Astrocyte of the hippocampus (primary cell): ENCODE measurements around the gene MRPL54.

Experiments
- DNase-seq: peaks from one replicate; pipeline ENCODE4 v3.0.0; 2011; ENCODE audit warnings: low read depth, low spot score

The MRPL54 gene

GRCh38 chr19:3768748-3769099, 6.2 kb downstream of the MRPL54 start:
- no peak for DNase-seq

GRCh38 chr19:3769494-3769893, 7.0 kb downstream of the MRPL54 start:
- no peak for DNase-seq

- no peak for DNase-seq
These were observed 7.9 kb downstream of the MRPL54 start for GRCh38 chr19:3770136-3770999.

GRCh38 chr19:3771000-3771905, 8.8 kb downstream of the MRPL54 start:
- no peak for DNase-seq

- DNase-seq = no peak
These were observed 9.5 kb downstream of the MRPL54 start, which contains the start of gene RAX2 for GRCh38 chr19:3771906-3772455. TSS of gene RAX2 (minus strand) at chr19:3772228. CDS start at chr19:3771742, 486 bp downstream.

DNA sequence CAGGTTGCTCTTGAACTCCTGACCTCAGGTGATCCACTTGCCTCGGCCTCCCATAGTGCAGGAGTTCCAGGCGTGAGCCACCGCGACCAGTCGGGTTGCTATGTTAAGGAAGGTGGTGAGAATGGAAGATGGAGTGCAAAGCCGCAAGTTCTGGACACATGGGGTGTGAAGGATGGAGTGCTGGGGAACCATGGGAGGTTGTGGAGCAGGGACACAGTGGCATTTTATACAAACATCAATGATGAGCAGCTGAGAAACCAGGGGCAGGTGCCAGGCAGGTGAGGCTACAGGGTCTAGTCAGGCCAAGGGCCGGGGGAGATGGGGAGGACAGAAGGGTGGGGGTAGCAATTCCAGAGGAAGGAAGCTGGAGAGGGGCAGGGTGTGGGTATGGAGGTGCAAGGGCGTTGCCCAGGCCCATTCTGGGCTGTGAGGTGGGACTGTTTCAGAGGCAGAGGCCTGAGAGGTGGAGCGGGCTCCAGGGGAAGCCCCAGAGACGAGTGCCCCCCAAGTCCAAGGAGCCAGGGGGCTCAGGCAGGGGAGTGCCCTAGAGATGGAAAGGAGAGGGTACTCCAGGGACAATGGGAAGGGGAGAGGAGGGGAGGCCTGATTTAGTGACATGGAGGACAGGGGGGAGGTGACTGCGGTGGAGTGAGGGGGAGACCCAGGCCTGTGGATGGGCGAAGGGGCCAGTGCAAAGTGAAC, 11.5 kb downstream of the MRPL54 start:
- DNase-seq = no peak

GRCh38 chr19:3774621-3775373, 12.3 kb downstream of the MRPL54 start:
- no peak for DNase-seq

GRCh38 chr19:3775374-3775711, 12.9 kb downstream of the MRPL54 start:
- no peak for DNase-seq

DNA sequence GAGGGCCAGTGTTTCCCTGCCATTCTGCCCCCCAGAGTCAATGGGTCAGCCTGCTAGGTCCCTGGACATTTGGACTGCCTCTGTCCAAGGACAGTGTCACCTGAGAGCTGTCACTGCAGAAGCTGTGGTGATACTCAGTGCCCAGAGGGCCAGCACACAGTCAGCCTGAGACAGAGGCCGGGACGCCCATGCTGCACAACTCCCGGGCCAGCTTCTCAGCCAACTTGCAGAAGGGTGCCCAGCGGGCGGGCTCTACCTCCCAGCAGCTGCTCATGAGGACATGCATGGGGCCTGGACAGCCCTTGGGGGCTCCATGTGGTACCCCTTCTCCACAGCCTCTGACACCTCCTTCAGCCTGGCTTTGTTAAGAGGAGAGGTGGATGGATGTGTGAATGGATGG, 13.3 kb downstream of the MRPL54 start:
- DNase-seq = no peak

GRCh38 chr19:3776479-3777040, 14.1 kb downstream of the MRPL54 start:
- no peak for DNase-seq

DNA sequence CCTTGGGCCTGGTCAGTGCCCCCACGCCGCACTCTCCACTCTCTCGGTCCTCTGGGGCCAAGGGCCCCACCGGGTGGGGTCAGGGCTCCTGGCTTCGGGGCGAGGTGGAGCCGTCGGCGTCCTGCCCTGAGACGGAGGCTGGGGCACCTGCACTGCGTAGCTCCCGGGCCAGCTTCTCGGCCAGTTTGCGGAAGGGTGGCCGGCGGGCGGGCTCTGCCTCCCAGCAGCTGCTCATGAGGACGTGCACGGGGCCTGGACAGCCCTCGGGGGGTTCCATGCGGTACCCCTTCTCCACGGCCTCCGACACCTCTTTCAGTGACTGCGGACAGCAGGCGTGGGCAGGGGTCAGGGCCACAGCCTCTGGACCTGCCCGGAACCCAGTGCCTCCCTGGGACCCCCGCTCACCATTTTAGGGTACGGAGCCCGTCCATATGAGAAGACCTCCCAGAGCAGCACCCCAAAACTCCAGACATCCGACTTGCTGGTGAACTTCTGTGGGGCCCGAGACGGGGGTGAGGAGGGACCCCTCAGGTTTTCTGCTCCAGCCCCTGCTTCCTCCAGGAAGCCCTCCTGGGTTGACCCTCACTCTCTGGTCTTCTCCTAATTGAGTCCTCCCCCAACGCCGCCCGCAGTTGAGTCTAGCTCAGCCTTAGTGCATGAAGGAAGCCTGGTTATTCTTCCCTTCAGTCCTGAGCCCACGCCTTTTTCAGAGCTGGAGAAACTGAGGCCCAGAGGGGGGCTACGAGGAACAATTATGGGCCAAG, 15.8 kb downstream of the MRPL54 start:
- DNase-seq = no peak

DNA sequence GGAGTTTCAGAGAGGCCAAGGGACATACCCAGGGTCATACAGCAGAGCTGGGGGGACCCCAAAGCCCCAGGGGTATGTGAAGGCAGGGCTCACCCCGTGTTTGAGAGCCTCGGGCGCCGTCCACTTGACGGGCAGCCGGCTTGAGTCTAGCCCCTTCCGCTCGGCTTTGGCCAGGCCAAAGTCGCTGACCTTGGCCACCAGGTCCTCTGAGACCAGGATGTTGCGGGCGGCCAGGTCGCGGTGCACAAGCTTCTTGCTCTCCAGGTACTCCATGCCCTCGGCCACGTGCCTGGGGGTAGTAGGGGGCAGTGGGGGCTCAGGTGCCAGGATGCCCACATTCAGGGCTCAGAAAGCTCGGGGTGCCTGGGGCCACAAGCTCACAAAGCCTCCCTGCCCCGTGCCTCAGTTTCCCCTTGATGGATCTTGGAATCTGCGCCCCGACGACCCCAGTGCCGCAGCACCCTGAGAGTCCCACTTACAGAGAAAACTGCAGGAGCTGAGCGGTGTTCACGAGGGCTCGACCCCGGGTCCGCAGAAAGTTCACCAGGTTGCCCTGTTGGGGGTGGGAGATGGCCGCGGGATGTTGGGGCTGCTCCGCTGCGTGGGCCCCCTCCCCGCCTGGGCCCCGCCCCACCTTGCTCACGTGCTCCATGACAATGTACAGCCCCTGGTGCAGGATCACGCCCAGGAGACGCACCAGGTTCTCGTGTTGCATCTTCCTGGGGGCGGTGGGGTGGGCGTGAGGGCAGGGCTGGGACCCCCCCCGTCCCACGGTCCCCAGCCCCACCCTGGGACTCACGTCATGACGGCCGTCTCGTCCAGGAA, 16.6 kb downstream of the MRPL54 start:
- no peak for DNase-seq

DNA sequence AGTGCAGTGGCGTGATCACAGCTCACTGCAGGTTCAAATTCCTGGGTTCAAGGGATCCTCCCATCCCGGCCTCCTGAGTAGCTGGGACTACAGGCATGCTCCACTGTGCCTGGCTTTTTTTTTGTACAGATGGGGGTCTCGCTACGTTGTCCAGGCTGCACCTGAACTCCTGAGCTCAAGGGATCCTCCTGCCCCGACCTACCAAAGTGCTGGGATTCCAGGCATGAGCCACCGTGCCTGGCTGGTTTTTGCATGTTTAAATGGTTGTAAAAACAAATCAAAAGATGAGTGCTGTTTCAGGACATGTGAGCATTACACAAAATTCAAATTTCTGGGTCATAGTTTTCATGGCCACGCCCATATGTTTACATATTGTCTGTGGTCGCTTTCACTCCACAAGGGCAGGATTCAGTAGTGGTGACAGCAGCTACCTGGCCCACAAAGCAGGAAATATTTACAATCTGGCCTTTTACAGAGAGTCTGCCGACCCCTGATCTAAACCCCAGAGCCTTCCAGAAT, 18.4 kb downstream of the MRPL54 start:
- no peak for DNase-seq

DNA sequence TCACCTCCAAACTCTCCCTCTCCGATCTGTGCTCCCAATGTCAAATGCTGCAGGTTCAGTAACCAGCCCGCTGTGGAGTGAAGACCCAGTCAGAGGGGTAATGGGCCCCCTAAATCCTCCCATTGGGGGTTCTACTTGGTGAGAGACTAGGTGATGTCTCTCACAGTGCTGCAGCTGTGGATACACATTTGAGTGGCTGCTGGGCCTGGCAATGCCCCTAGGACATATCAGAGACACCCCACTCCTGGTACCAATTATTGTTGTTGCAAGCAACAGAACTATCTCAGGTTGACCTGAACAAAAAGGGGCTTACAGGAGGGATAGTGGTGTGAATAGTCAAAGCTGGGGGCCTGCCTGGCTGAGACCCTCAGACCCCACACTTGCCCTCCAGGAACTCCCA, 19.1 kb downstream of the MRPL54 start:
- no peak for DNase-seq

- DNase-seq = no peak
These were observed 19.8 kb downstream of the MRPL54 start for GRCh38 chr19:3782330-3782729.

- no peak for DNase-seq
These were observed 20.4 kb downstream of the MRPL54 start for GRCh38 chr19:3782903-3783302.

GRCh38 chr19:3783660-3784584, 21.4 kb downstream of the MRPL54 start:
- DNase-seq = no peak
